COLO829 (cell line): ENCODE results near the gene CPE.

ENCODE experiments used
- DNase-seq: peaks from one replicate; pipeline ENCODE4 v3.0.0; 2012; ENCODE audit warnings: low spot score

Gene CPE

GRCh38 chr4:165508372-165509120 lies 129.7 kb downstream of the CPE start:
- DNase-seq, result no peak

GRCh38 chr4:165512424-165512823 lies 133.6 kb downstream of the CPE start:
- DNase-seq, result no peak

GRCh38 chr4:165514739-165515138 lies 135.9 kb downstream of the CPE start:
- no peak for DNase-seq

- no peak for DNase-seq
Measured at GRCh38 chr4:165515201-165515600, 136.4 kb downstream of the CPE start.

GRCh38 chr4:165516281-165516833 lies 137.5 kb downstream of the CPE start:
- DNase-seq, result no peak

GRCh38 chr4:165517216-165517615 lies 138.4 kb downstream of the CPE start:
- no peak for DNase-seq

GRCh38 chr4:165518024-165518616 lies 139.3 kb downstream of the CPE start:
- no peak for DNase-seq

- DNase-seq, result no peak
Measured at GRCh38 chr4:165518686-165519085, 139.9 kb downstream of the CPE start.

- DNase-seq, result no peak
Measured at GRCh38 chr4:165519591-165519990, 140.8 kb downstream of the CPE start.

- no peak for DNase-seq
Measured at GRCh38 chr4:165520086-165520485, 141.3 kb downstream of the CPE start.

GRCh38 chr4:165522050-165522449 lies 143.2 kb downstream of the CPE start:
- DNase-seq, result no peak

- no peak for DNase-seq
Measured at GRCh38 chr4:165524532-165525190, 145.9 kb downstream of the CPE start.

- DNase-seq, result no peak
Measured at GRCh38 chr4:165532976-165533375, 154.2 kb downstream of the CPE start.

GRCh38 chr4:165537028-165537648 lies 158.3 kb downstream of the CPE start:
- DNase-seq, result peak; percentile 39

- DNase-seq, result no peak
Measured at GRCh38 chr4:165539801-165540200, 161.0 kb downstream of the CPE start.

- no peak for DNase-seq
Measured at GRCh38 chr4:165540206-165540830, 161.5 kb downstream of the CPE start.

GRCh38 chr4:165541851-165542459 lies 163.1 kb downstream of the CPE start:
- no peak for DNase-seq

GRCh38 chr4:165542476-165542875 lies 163.7 kb downstream of the CPE start:
- no peak for DNase-seq
